CD4-positive, alpha-beta T cell treated with Interferon alpha-2 for 1 hour (primary cell): ENCODE data around the gene PLA2G2D.
A peak's percentile ranks its signal among the peaks of the same experiment; 100 is the strongest.

Source experiments
- DNase-seq, 2 donors: peaks; one replicate each; pipeline ENCODE4 v3.0.0-alpha.2; 2020 to 2022

Gene PLA2G2D

GRCh38 chr1:20119347-20119746 is at the start of gene PLA2G2D:
PLA2G2D (minus strand) TSS chr1:20119536; CDS start chr1:20119498, 38 bp downstream.
- DNase-seq = no peak

GRCh38 chr1:20168564-20169491 is 49.5 kb upstream of the PLA2G2D start:
- no peak for DNase-seq

- no peak for DNase-seq
Measured at GRCh38 chr1:20167126-20167525, 47.8 kb upstream of the PLA2G2D start.

GRCh38 chr1:20166051-20166450 is 46.7 kb upstream of the PLA2G2D start:
- no peak for DNase-seq

GRCh38 chr1:20165522-20165951 is 46.2 kb upstream of the PLA2G2D start:
- DNase-seq = no peak

- DNase-seq = no peak
Measured at GRCh38 chr1:20164694-20165202, 45.4 kb upstream of the PLA2G2D start.

- DNase-seq = no peak
Measured at GRCh38 chr1:20160034-20160433, 40.7 kb upstream of the PLA2G2D start.

GRCh38 chr1:20158358-20159070 is 39.2 kb upstream of the PLA2G2D start:
- no peak for DNase-seq

GRCh38 chr1:20154301-20154831 is 35.0 kb upstream of the PLA2G2D start:
- no peak for DNase-seq

- peak in 1 of 2 donors; percentile 19 for DNase-seq
Measured at GRCh38 chr1:20153000-20153418, 33.7 kb upstream of the PLA2G2D start.

GRCh38 chr1:20152599-20152930 is 33.2 kb upstream of the PLA2G2D start:
- DNase-seq = no peak

- peak; percentile 78 to 80 for DNase-seq
Measured at GRCh38 chr1:20151906-20152598, 32.7 kb upstream of the PLA2G2D start.

- no peak for DNase-seq
Measured at GRCh38 chr1:20150969-20151368, 31.6 kb upstream of the PLA2G2D start.

- DNase-seq = no peak
Measured at GRCh38 chr1:20150326-20150705, 31.0 kb upstream of the PLA2G2D start.

GRCh38 chr1:20149601-20150325 is 30.4 kb upstream of the PLA2G2D start:
- DNase-seq = no peak

- no peak for DNase-seq
Measured at GRCh38 chr1:20148571-20149500, 29.5 kb upstream of the PLA2G2D start.

GRCh38 chr1:20147846-20148570 is 28.7 kb upstream of the PLA2G2D start:
- no peak for DNase-seq

- DNase-seq = no peak
Measured at GRCh38 chr1:20143734-20144565, 24.6 kb upstream of the PLA2G2D start.

GRCh38 chr1:20143318-20143717 is 24.0 kb upstream of the PLA2G2D start:
- no peak for DNase-seq
